HFF-Myc (cell line): Measurements from ENCODE around the gene TRPC4AP.

Experiments used
- DNase-seq: peaks from one replicate; pipeline ENCODE4 v3.0.0-alpha.2; 2011; ENCODE audit warnings: low read depth; ENCODE audit errors: extremely low read depth
- H3K4me3 ChIP-seq: replicated peaks from 2 replicates; pipeline ENCODE4 v1.5.1; 2011; ENCODE audit warnings: low read depth, mild to moderate bottlenecking, control low read depth, low read length
- TF ChIP-seq, protein P1 (sequence below): IDR thresholded peaks from 2 replicates; pipeline ENCODE4 v1.5.1; 2012; ENCODE audit warnings: mild to moderate bottlenecking, low read depth, low read length, control low read depth; ENCODE audit errors: missing control alignments

The TRPC4AP gene

DNA sequence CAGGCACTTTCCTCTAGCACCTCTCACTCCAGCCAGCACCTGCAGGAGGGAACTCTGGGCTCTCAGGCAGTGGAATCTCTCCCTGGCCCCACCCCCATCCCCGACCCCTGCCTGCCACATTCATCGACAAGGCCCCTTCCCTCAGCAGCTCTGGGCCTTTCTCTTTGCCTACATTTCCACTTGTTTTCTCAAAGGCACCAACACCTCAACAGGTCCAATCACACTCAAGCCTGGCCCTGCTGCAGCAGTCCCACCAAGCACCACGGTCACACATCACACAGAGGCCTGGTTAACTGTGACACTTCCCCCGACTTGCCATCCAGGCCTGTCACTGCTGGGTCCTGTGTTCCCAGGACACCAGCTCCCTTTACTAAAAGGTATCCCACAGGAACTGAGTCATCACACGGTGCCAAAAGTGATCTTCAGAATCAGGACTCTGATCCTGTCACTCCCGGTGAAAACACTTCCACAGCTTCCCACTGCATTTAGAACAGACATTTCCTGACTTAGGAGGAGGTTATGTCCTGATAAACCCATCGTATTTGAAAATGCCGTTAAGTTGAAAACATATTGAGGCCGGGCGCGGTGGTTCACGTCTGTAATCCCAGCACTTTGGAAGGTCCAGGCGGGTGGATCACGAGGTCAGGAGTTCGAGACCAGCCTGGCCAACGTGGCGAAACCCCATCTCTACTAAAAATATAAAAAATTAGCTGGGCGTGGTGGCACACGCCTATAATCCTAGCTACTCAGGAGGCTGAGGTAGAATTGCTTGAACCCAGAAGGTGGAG lies 82.0 kb downstream of the TRPC4AP start:
- no peak overlapping the region for H3K4me3 ChIP-seq
- TF ChIP-seq, protein P1, sequence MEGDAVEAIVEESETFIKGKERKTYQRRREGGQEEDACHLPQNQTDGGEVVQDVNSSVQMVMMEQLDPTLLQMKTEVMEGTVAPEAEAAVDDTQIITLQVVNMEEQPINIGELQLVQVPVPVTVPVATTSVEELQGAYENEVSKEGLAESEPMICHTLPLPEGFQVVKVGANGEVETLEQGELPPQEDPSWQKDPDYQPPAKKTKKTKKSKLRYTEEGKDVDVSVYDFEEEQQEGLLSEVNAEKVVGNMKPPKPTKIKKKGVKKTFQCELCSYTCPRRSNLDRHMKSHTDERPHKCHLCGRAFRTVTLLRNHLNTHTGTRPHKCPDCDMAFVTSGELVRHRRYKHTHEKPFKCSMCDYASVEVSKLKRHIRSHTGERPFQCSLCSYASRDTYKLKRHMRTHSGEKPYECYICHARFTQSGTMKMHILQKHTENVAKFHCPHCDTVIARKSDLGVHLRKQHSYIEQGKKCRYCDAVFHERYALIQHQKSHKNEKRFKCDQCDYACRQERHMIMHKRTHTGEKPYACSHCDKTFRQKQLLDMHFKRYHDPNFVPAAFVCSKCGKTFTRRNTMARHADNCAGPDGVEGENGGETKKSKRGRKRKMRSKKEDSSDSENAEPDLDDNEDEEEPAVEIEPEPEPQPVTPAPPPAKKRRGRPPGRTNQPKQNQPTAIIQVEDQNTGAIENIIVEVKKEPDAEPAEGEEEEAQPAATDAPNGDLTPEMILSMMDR = no peak
- no peak for DNase-seq

DNA sequence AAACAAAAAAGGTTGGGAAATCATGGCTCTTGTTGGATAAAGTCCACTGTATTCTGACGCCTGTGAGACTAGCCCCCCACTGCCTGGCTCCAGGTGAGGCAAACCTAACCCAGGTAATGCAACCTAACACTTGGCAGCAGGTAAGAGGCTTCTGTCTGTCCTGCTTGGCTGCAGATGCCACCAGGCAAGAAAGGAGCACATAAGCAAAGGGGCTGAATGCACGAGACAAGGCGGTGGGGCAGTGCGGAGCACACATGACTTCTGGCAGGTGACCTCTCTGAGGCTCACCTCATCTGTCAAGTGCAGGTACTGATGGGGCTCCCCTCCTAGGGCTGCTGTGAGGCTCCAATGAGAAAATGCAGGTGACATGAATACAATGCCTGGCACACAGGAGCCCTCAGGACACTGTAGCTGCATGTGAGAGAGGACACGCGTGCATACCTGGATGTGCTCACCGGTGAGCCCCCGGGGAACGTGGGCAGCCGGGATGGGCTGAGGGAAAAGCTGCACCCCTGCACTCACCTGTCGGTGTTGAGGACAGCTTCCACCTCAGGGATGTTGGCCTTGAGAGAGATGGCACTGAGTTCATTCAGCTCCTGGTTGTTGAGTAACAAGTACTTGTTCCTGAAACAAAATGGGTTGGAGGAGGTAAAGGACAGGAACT lies 82.8 kb downstream of the TRPC4AP start:
- DNase-seq = no peak
- TF ChIP-seq, protein P1 = no peak
- no peak overlapping the region for H3K4me3 ChIP-seq

DNA sequence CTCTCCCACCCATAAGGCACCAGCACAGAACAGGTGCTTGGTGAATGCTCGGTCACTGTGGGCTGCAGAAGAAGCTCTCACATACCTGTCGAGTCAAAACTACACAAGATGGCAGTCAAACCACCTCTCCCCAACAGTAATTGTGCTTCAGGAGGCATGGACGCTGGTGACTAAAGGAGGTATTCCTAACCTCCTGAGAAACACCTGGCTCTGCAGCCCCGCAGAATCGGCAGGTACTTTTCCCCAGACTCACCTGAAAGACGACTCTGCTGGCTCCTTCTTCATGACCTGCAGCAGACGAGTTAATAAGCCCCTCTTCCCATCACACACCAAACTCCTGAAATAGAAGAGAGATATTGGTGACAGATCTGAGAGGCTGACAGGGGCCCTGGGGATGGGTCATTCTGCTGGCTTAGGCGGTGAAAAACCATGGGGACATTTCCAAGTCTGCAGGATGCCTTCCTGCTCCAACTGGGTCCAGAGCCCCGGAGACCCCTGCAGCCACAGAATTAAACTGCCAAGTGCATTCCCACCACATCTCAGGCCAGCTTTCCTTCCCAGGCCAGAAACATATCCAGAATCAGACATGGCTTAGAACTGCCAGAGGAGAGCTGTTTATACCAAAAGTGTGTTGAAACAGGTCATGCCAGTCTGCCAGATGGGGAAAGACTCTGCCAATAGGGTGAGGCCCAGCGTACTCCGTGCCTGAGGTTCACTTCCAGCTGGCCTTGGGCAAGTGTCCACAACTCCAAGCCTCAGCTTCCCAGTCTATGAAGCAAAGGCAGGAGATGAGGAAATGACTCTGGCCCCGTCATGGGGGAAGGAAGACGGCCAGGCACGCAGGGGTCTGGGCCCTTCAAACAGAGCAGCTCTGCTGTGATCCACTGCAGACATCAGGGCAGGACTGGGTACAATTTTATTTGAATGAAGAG lies 83.9 kb downstream of the TRPC4AP start:
- TF ChIP-seq, protein P1 = no peak
- DNase-seq = no peak

DNA sequence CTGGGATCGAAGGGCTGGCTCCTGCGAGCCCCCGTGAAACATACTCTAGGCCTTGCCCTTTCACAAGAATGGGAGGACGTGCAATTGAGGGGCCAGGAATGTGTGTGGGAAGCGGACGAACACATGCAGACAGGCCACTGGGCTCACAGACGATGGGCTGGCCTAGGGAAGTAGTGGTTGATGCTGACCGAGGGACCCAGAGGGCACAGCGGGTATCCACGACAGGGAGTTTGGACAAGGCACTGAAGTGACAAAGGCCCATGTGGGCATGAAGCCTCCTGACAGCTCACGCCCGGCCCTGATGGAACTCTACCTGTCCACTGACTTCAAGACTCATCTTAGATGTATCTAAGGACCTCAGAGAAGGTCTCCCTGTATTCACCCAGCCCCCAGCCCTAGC lies 84.7 kb downstream of the TRPC4AP start:
- TF ChIP-seq, protein P1 = no peak
- DNase-seq = no peak
- no peak overlapping the region for H3K4me3 ChIP-seq

More for the DNA sequence above, 83.9 kb downstream of the TRPC4AP start:
- no peak overlapping the region for H3K4me3 ChIP-seq

DNA sequence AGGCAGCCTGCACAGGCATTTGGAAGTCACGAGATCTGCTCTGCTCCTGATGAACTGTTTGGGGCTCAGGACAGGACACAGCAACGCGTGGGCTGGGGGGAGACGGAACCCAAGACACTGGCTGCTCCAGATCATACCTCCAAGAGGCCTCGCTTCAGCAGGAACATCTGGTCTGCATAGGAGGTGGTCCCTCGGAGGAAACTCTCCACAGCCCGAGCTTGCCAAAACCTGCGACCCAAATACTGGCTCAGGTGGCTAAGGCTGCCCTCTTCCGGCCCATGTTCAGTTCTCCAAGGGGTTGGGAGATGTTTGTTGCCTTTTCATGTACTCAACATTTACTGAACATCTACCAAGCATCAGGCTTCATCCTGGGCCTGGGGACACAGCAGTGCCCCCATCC lies 85.2 kb downstream of the TRPC4AP start:
- no peak overlapping the region for H3K4me3 ChIP-seq

DNA sequence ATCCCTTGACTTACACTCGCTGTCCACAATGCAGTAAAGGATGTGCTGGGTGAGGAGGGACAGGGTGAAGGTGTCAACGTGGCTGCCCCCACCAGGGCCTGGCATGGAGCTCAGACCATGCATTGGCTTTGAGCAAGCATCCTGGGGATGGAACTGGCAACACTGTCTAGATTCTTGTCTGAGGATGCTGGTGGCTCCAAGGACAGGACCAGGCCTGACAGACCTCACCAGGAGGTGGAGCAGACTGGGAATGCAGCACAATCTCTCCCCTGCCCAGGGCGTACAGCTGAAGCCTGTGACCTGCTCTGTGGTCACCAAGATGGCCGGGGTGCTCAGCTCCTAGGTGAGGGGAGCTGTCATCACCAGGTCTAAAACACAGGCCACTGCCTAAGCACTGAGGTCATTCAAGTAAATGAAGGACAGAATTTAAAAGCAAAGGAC lies 86.1 kb downstream of the TRPC4AP start:
- TF ChIP-seq, protein P1 = no peak
- no peak for DNase-seq
- no peak overlapping the region for H3K4me3 ChIP-seq

More for the DNA sequence above, 85.2 kb downstream of the TRPC4AP start:
- no peak for DNase-seq
- TF ChIP-seq, protein P1 = no peak
